K562 (cell line): ENCODE data around the gene CPNE8. TPM values are rescaled to one million over a fixed set of nuclear protein-coding genes. Genes with fewer than 3 reads are reported as not detected.

Experiments
- ATAC-seq: fragments of 200-7000 bp; cut with Tn5 transposase; 3 replicates; pipeline ENCODE4 v1.9.1; 2020; ENCODE audit warnings: moderate library complexity
- BruUV-seq: library from RNA; stranded (reverse); fragments of 400-500 nt; replicated peaks from 2 replicates; lab custom pipeline; 2021; lab: Mats Ljungman, UMichigan
- CTCF ChIA-PET: fragments of 300-600 bp; formaldehyde crosslinking; extraction: SDS; loops from one replicate; lab custom pipeline; 2021; ENCODE audit warnings: low intra/inter-chr PET ratio; lab: Yijun Ruan, JAX
- POLR2A ChIA-PET: fragments of 300-600, 350-650 bp; sonication (Branson Sonifier 250); formaldehyde crosslinking; extraction: SDS; loops from one replicate; lab custom pipeline; 2021; ENCODE audit warnings: antibody characterized with exemption, inconsistent platforms; lab: Yijun Ruan, JAX
- DNase-seq, 4 experiments: peaks; one replicate each; pipeline versions ENCODE4 v3.0.0 to v3.0.0-alpha.2; 2011 to 2018; ENCODE audit warnings: low spot score in 3 of 4, mixed read lengths in 3 of 4; ENCODE audit errors: extremely low read depth in 1 of 4
- FAIRE-seq: peaks from 2 replicates; lab custom pipeline; 2011; peaks lifted over from hg19 to GRCh38; lab: Jason Lieb, UNC
- H2AFZ ChIP-seq: 2 replicates; pipeline ENCODE4 v1.6.0; 2011; ENCODE audit warnings: low read depth, low read length, control low read depth, inconsistent platforms
- H3K27ac ChIP-seq: fragments of 200-600 bp; 3 replicates; pipeline ENCODE4 v1.8.0; 2011; ENCODE audit warnings: low read depth, mild to moderate bottlenecking, control low read depth, inconsistent platforms, low read length, moderate library complexity, mixed read lengths; ENCODE audit errors: extremely low read depth
- H3K27me3 ChIP-seq, 2 experiments: fragments of 300-600 bp in 1 of 2; 2 replicates in 1 of 2; 3 replicates in 1 of 2; pipeline versions ENCODE4 v1.6.0 to v1.8.0; 2011; ENCODE audit warnings: inconsistent platforms in 2 of 2, low read length in 2 of 2, mild to moderate bottlenecking in 1 of 2, mixed read lengths in 1 of 2, moderate library complexity in 1 of 2; ENCODE audit not compliant: control insufficient read depth in 2 of 2, insufficient read depth in 2 of 2
- H3K36me3 ChIP-seq: fragments of 300-600 bp; 3 replicates; pipeline ENCODE4 v1.8.0; 2011; ENCODE audit warnings: mild to moderate bottlenecking, low read length, inconsistent platforms; ENCODE audit not compliant: control insufficient read depth, insufficient read depth
- H3K4me1 ChIP-seq, 2 experiments: fragments of 200-600 bp in 1 of 2; replicated peaks in 1 of 2; 2 replicates in 1 of 2; 3 replicates in 1 of 2; pipeline versions ENCODE4 v1.5.1 to v1.8.0; 2011; ENCODE audit warnings: inconsistent platforms in 2 of 2, low read length in 2 of 2, mild to moderate bottlenecking in 1 of 2, mixed read lengths in 1 of 2, moderate library complexity in 1 of 2; ENCODE audit not compliant: control insufficient read depth in 2 of 2, insufficient read depth in 2 of 2
- H3K4me2 ChIP-seq: 2 replicates; pipeline ENCODE4 v1.6.1; 2011; ENCODE audit warnings: low read length, control low read depth, inconsistent platforms, mixed read lengths; ENCODE audit not compliant: insufficient read depth
- H3K4me3 ChIP-seq: fragments of 200-600 bp; sonication (generic), shearing (Covaris generic); 2 replicates; pipeline ENCODE4 v1.5.1; 2016; ENCODE audit warnings: control low read depth, inconsistent platforms
- H3K79me2 ChIP-seq: fragments of 200-600 bp; 3 replicates; pipeline ENCODE4 v1.8.0; 2011; ENCODE audit warnings: low read length, inconsistent platforms; ENCODE audit not compliant: control insufficient read depth, insufficient read depth
- H3K9ac ChIP-seq, 2 experiments: 2 replicates each; pipeline versions ENCODE4 v1.6.0 to v1.6.1; 2011; ENCODE audit warnings: low read depth in 2 of 2, low read length in 2 of 2, control low read depth in 1 of 2, inconsistent platforms in 1 of 2, mild to moderate bottlenecking in 1 of 2, mixed read lengths in 1 of 2; ENCODE audit not compliant: insufficient read depth in 1 of 2
- H3K9me1 ChIP-seq: one replicate; pipeline ENCODE4 v1.6.0; 2011; ENCODE audit warnings: inconsistent platforms, mild to moderate bottlenecking, low read length, moderate library complexity; ENCODE audit not compliant: control insufficient read depth, insufficient read depth
- H3K9me3 ChIP-seq: replicated peaks from 2 replicates; pipeline ENCODE4 v1.5.1; 2011; ENCODE audit warnings: low read depth, low read length, inconsistent platforms; ENCODE audit not compliant: control insufficient read depth, insufficient read depth
- H4K20me1 ChIP-seq: replicated peaks from 2 replicates; pipeline ENCODE4 v1.6.1; 2011; ENCODE audit warnings: low read length, inconsistent platforms, mixed read lengths; ENCODE audit not compliant: control insufficient read depth, insufficient read depth
- CXXC5 ChIP-seq: fragments of 250-450 bp; sonication (Bioruptor Pico); IDR thresholded peaks from 2 replicates; pipeline ENCODE4 v1.8.0; 2022; ENCODE audit warnings: inconsistent platforms, mild to moderate bottlenecking, moderate library complexity
- ESRRB ChIP-seq: fragments of 250-450 bp; sonication (Bioruptor Pico); IDR thresholded peaks from 2 replicates; pipeline ENCODE4 v1.5.0; 2020; ENCODE audit warnings: mild to moderate bottlenecking, moderate library complexity, borderline replicate concordance
- GATAD2A ChIP-seq: fragments of 450-650 bp; IDR thresholded peaks from 2 replicates; pipeline ENCODE4 v1.6.1; 2017
- GMEB1 ChIP-seq: fragments of 250-450 bp; sonication (Bioruptor Pico); IDR thresholded peaks from 2 replicates; pipeline ENCODE4 v1.4.0; 2020; ENCODE audit warnings: mild to moderate bottlenecking
- MED1 ChIP-seq: sonication (generic); formaldehyde crosslinking; IDR thresholded peaks from 2 replicates; pipeline ENCODE4 v1.8.1; 2023; ENCODE audit warnings: missing genetic modification reagents, borderline replicate concordance
- NFIC ChIP-seq: fragments of 450-650 bp; IDR thresholded peaks from 2 replicates; pipeline ENCODE4 v1.6.1; 2017; ENCODE audit warnings: mild to moderate bottlenecking, inconsistent platforms
- RERE ChIP-seq: sonication (generic); formaldehyde crosslinking; IDR thresholded peaks from 2 replicates; pipeline ENCODE4 v1.8.0; 2023; ENCODE audit warnings: missing genetic modification reagents, mild to moderate bottlenecking, borderline replicate concordance
- WGBS: fragments of 100-300 bp; shearing (Covaris generic); methylation state at CpG from one replicate; pipeline ENCODE4 v1.1.6; 2016; ENCODE audit warnings: low coverage, mixed read lengths; ENCODE audit not compliant: insufficient coverage; ENCODE audit errors: missing lambda C conversion rate; 5-methylcytosine and 5-hydroxymethylcytosine counted together
- in situ Hi-C: fragments of 300-500 bp; cut with MboI; formaldehyde crosslinking; loops from 4 replicates; pipeline ENCODE4 v1.15.0; 2018; ENCODE audit warnings: inconsistent platforms, mixed read lengths
- intact Hi-C: fragments of 100-400 bp; cut with micrococcal nuclease; formaldehyde crosslinking; loops from 2 replicates; pipeline ENCODE4 v1.14.2; 2022
- polyA plus RNA-seq, 8 experiments: library from polyadenylated mRNA; depleted of rRNA in 4 of 8; stranded (reverse) in 5 of 8; unstranded in 3 of 8; fragments of >200 nt; fragmentation: Nextera tagmentation in 2 of 8; fragmentation: Illumina TruSeq in 1 of 8; extraction: Ambion mirVana in 2 of 8; extraction: Trizol in 1 of 8; gene quantifications; 2 replicates each; pipeline versions ENCODE4 v1.2.1 to v1.2.3, GENCODE V29; 2011 to 2014; ENCODE audit warnings: inconsistent platforms in 1 of 8, missing spikeins in 1 of 8
- total RNA-seq, 7 experiments: library from RNA; depleted of rRNA in 6 of 7; stranded (reverse); fragments of >200 nt in 6 of 7; fragmentation: Illumina TruSeq in 2 of 7; extraction: Trizol in 2 of 7; gene quantifications; 2 replicates each; pipeline versions ENCODE4 v1.2.1 to v1.2.3, GENCODE V29; 2011 to 2021; ENCODE audit warnings: low replicate concordance in 1 of 7

The CPNE8 gene
- total and polyA plus RNA-seq, 9 of the 15 experiments (the other 6 are each of a cell fraction or from before 2014, with no cell fraction given): 2.4 to 7.0 (median 4.2) TPM

GRCh38 chr12:38878333-38878705 lies 27.1 kb downstream of the CPNE8 start:
- no TSS peak for BruUV-seq
- no peak overlapping the region for H2AFZ ChIP-seq
- H3K27ac ChIP-seq: no peak overlapping the region
- ATAC-seq (no peak), FAIRE-seq (no peak), DNase-seq (no peak)
- H3K4me3 ChIP-seq: no peak overlapping the region
- ChIA-PET POLR2A (no interaction called here), CTCF (no interaction called here)
- no peaks in the 10 kb centered on the region; the same call in 1 of the 2 replicates for H3K9me3 ChIP-seq
- H4K20me1 ChIP-seq: no peaks in the 10 kb centered on the region
- H3K9ac ChIP-seq: no peak overlapping the region
- TF ChIP-seq CXXC5 (CRISPR knock-in tag) (no peak), GMEB1 (no peak), GATAD2A (no peak), NFIC (no peak), ESRRB (no peak), RERE (CRISPR knock-in tag) (no peak), MED1 (CRISPR knock-in tag) (no peak)
- no peaks in the 10 kb centered on the region for H3K36me3 ChIP-seq
- H3K4me2 ChIP-seq: no peak overlapping the region
- in situ Hi-C loops (no loop called here), intact Hi-C loops (no loop called here)
- no peaks in the 10 kb centered on the region; the same call in 2 of the 3 replicates for H3K79me2 ChIP-seq
- H3K27me3 ChIP-seq: no peaks in the 10 kb centered on the region
- H3K9me1 ChIP-seq: no peaks in the 10 kb centered on the region
- no peaks in the 10 kb centered on the region for H3K4me1 ChIP-seq
- 29% methylated on average over 2 of the region's 2 CpGs for WGBS
